Upper lobe of left lung (tissue), 4 donors: ENCODE data around the gene TRIM13.

Experiments used
- CTCF ChIP-seq, 6 experiments: fragments of 450-650 bp in 4 of 6; fragments of 200-600 bp in 2 of 6; sonication (generic) in 2 of 6; IDR thresholded peaks; one replicate each; pipeline ENCODE4 v1.5.1; 2016 to 2019; ENCODE audit warnings: antibody characterized with exemption in 6 of 6
- POLR2AphosphoS5 ChIP-seq, 2 donors: sonication (generic); formaldehyde crosslinking; IDR thresholded peaks; one replicate each; pipeline ENCODE4 v1.5.1; 2017; ENCODE audit warnings: antibody characterized with exemption in 2 of 2

GRCh38 chr13:50037788-50038187 lies 40.9 kb downstream of the TRIM13 start:
- TF ChIP-seq POLR2AphosphoS5 (IDR thresholded peaks at IDR 0.05) (no peak), CTCF (IDR thresholded peaks at IDR 0.05) (no peak)
